GM10248 (cell line): ENCODE data around the gene FSHR.

ENCODE experiments used
- CTCF ChIA-PET: fragments of 300-600 bp; sonication (Branson Sonifier 250); formaldehyde crosslinking; extraction: SDS; loops from one replicate; lab custom pipeline; 2021; ENCODE audit warnings: antibody characterized with exemption; lab: Yijun Ruan, JAX
- POLR2A ChIA-PET: fragments of 350-650 bp; sonication (Branson Sonifier 250); formaldehyde crosslinking; extraction: SDS; loops from one replicate; lab custom pipeline; 2020; ENCODE audit warnings: antibody characterized with exemption; lab: Yijun Ruan, JAX
- DNase-seq: peaks from one replicate; pipeline ENCODE4 v3.0.0; 2012; ENCODE audit errors: extremely low spot score
- TF ChIP-seq, protein P1 (sequence below): IDR thresholded peaks from 2 replicates; pipeline ENCODE4 v1.5.1; 2012; ENCODE audit warnings: mild to moderate bottlenecking, low read depth; ENCODE audit errors: extremely low read depth, missing control alignments, control extremely low read depth

The FSHR gene

DNA sequence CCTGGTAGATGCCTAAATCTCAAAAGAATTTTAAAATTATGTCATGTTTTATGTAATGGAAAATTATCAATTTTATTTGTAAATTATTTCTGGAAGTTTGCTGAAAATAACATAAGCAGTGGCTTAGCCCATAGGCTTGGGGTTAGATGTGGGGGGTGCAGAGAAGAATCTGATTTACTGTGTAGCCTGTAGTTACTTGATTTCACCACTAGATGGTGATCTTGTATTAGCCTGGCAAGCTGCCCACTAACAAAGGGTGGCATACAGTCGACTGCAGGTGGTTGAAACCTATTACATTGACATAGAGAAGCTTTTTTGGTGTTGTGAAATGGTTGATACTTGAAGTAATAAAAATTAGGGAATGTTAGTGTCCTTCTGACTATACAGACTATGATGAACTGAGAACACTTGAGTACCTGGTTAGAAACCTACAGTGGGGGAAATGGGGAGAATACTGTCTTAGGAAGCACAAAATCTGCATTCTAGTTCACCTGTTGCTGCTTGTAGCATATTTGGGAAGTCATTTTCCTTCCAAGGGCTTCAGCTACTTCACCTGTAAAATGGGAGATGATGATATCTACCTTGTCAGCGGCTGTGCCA, 207.8 kb downstream of the FSHR start:
- DNase-seq, result peak; percentile 58
- TF ChIP-seq, protein P1, sequence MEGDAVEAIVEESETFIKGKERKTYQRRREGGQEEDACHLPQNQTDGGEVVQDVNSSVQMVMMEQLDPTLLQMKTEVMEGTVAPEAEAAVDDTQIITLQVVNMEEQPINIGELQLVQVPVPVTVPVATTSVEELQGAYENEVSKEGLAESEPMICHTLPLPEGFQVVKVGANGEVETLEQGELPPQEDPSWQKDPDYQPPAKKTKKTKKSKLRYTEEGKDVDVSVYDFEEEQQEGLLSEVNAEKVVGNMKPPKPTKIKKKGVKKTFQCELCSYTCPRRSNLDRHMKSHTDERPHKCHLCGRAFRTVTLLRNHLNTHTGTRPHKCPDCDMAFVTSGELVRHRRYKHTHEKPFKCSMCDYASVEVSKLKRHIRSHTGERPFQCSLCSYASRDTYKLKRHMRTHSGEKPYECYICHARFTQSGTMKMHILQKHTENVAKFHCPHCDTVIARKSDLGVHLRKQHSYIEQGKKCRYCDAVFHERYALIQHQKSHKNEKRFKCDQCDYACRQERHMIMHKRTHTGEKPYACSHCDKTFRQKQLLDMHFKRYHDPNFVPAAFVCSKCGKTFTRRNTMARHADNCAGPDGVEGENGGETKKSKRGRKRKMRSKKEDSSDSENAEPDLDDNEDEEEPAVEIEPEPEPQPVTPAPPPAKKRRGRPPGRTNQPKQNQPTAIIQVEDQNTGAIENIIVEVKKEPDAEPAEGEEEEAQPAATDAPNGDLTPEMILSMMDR, result peak; percentile 69
- POLR2A ChIA-PET, result no interaction called here
- CTCF ChIA-PET, result interaction anchor here (0.5 to 7.0 kb wide), 23 partner anchors 8 to 1547 kb away, joined by 3 to 46 read pairs (median 5); no protein-coding TSS in a partner anchor

- no peak for DNase-seq
- CTCF ChIA-PET, result interaction anchor here (0.9 to 7.0 kb wide), 10 partner anchors 8 to 1546 kb away, joined by 3 to 46 read pairs (median 6); no protein-coding TSS in a partner anchor
- POLR2A ChIA-PET, result no interaction called here
- TF ChIP-seq, protein P1, result no peak
Observed at GRCh38 chr2:48944956-48945355, 209.4 kb downstream of the FSHR start.

DNA sequence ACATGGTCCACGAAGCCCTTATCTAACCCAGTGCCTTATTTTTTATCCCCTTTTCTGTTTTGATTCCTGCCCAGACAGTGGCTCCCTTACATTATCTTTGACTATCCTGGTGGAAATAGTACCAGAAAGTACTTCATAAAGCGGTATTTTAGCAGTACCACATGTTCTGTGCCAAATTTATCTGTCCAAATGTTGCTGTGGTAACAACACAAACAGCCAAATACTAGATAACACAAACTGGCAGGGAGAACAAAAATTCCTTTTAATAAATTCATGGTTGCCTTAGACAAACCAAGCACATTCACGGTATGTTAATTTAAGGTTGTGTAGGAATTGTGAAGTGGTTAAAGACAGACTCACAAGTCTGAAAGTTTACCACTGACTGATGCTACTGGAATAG, 210.9 kb downstream of the FSHR start:
- TF ChIP-seq, protein P1, result no peak
- ChIA-PET POLR2A (no interaction called here), CTCF (interaction anchor here (1.3 to 7.0 kb wide), 3 partner anchors 24 to 1460 kb away, joined by 4 to 46 read pairs (median 8); no protein-coding TSS in a partner anchor)
- DNase-seq, result no peak

DNA sequence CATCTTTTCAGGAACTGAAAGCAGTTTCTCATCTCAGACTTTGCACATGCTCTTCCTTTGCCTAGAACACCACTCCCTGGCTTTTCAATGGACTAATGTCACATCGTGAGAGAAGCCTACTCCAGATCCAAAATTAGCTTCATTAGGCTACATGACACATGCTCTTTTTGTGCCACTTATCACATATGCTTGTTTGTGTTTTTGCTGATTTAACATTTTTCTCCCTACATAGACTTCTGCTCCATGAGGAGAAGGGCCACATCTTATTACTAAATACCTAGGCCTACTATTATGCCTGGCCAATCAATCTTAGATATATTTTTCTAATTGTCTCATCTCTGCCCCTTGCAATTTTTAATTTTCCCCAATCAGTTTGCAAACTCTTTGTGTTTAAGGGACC, 212.4 kb downstream of the FSHR start:
- ChIA-PET POLR2A (no interaction called here), CTCF (interaction anchor here (0.7 to 1.2 kb wide), 2 partner anchors 26 to 1461 kb away, joined by 3 to 7 read pairs; no protein-coding TSS in a partner anchor)
- TF ChIP-seq, protein P1, result no peak
- no peak for DNase-seq

DNA sequence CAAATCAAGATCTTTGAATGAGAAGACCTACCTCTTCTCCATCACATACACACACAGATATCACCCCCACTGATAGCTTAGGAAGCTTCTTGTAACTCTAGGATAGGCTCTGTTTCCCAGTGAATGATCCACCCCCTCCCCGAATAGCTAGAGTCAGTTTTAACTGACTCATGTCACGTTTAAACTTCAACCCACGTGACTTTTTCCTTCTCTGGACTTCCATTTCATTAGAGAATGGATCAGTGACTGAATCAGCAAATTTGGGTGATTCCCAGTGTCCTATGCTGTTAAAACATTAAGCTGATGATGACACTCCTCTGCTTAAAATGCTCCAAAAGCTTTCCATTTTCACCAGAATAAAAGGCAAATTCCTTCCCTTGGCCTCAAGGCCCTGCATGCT, 212.9 kb downstream of the FSHR start:
- no peak for DNase-seq
- TF ChIP-seq, protein P1, result no peak
- POLR2A ChIA-PET, result no interaction called here
- CTCF ChIA-PET, result interaction anchor here (0.7 to 1.2 kb wide), 2 partner anchors 26 to 1461 kb away, joined by 3 to 7 read pairs; no protein-coding TSS in a partner anchor

- ChIA-PET POLR2A (no interaction called here), CTCF (interaction anchor here (1.2 kb wide), 1 partner anchor 1462 kb away, joined by 7 read pairs; no protein-coding TSS in a partner anchor)
- DNase-seq, result no peak
- TF ChIP-seq, protein P1, result no peak
Observed at GRCh38 chr2:48940606-48941005, 213.7 kb downstream of the FSHR start.
